HG03064 (cell line): ENCODE data around the gene EDA.
"Not testable (repeated sequence)": the region's sequence is repeated elsewhere in the genome, so short reads cannot be mapped to it uniquely, and the experiment has no call there.

Source experiments
- ATAC-seq: cut with Tn5 transposase; IDR thresholded peaks from one replicate; pipeline ENCODE4 v1.9.1; 2021; ENCODE audit warnings: low read depth; ENCODE audit not compliant: unreplicated experiment

EDA gene

GRCh38 chrX:69740317-69740716, 124.4 kb downstream of the EDA start:
- ATAC-seq = no peak

- ATAC-seq = no peak
Measured at GRCh38 chrX:69741721-69742120, 125.8 kb downstream of the EDA start.

- no peak for ATAC-seq
Measured at GRCh38 chrX:69746051-69746450, 130.1 kb downstream of the EDA start.

- ATAC-seq = no peak
Measured at GRCh38 chrX:69748055-69748454, 132.1 kb downstream of the EDA start.

GRCh38 chrX:69759921-69760625, 144.2 kb downstream of the EDA start:
- no peak for ATAC-seq

- ATAC-seq = no peak
Measured at GRCh38 chrX:69761633-69762032, 145.7 kb downstream of the EDA start.

GRCh38 chrX:69762340-69762739, 146.4 kb downstream of the EDA start:
- ATAC-seq = no peak

- ATAC-seq = no peak
Measured at GRCh38 chrX:69793260-69793935, 177.5 kb downstream of the EDA start.

GRCh38 chrX:69795702-69796101, 179.8 kb downstream of the EDA start:
- ATAC-seq = no peak

- ATAC-seq = no peak
Measured at GRCh38 chrX:69807400-69807799, 191.5 kb downstream of the EDA start.

GRCh38 chrX:69808375-69808774, 192.5 kb downstream of the EDA start:
- ATAC-seq = no peak

GRCh38 chrX:69813677-69814076, 197.8 kb downstream of the EDA start:
- ATAC-seq = no peak

GRCh38 chrX:69815063-69815462, 199.2 kb downstream of the EDA start:
- ATAC-seq = no peak

GRCh38 chrX:69815519-69815918, 199.6 kb downstream of the EDA start:
- no peak for ATAC-seq

- ATAC-seq = no peak
Measured at GRCh38 chrX:69844636-69845035, 228.7 kb downstream of the EDA start.

- not testable (repeated sequence) for ATAC-seq
Measured at GRCh38 chrX:69859999-69860398, 244.1 kb downstream of the EDA start.

- ATAC-seq = no peak
Measured at GRCh38 chrX:69876221-69876620, 260.3 kb downstream of the EDA start.

- no peak for ATAC-seq
Measured at GRCh38 chrX:69884210-69884609, 268.3 kb downstream of the EDA start.

- ATAC-seq = no peak
Measured at GRCh38 chrX:69896046-69896445, 280.1 kb downstream of the EDA start.

GRCh38 chrX:69900491-69900890, 284.6 kb downstream of the EDA start:
- ATAC-seq = no peak

- ATAC-seq = no peak
Measured at GRCh38 chrX:69906447-69906846, 290.5 kb downstream of the EDA start.

- no peak for ATAC-seq
Measured at GRCh38 chrX:69914781-69915180, 298.9 kb downstream of the EDA start.
